GM13976 (cell line): ENCODE data around the gene ANLN.
"Not testable (repeated sequence)": the region's sequence is repeated elsewhere in the genome, so short reads cannot be mapped to it uniquely, and the experiment has no call there.

Source experiments
- DNase-seq: peaks from one replicate; pipeline ENCODE4 v3.0.0; 2012; ENCODE audit warnings: low spot score
- CTCF ChIP-seq: IDR thresholded peaks from 2 replicates; pipeline ENCODE4 v1.5.1; 2012; ENCODE audit warnings: borderline replicate concordance, mild to moderate bottlenecking; ENCODE audit not compliant: insufficient read depth; ENCODE audit errors: extremely low read depth, missing control alignments, control extremely low read depth
- in situ Hi-C: fragments of 300-500 bp; cut with MboI; formaldehyde crosslinking; loops from one replicate; pipeline ENCODE4 v1.12.0; 2022; ENCODE audit warnings: low sequenced_read_pairs, mixed read lengths, inconsistent platforms; ENCODE audit not compliant: unreplicated experiment

Gene ANLN

GRCh38 chr7:36456548-36456947, 66.9 kb downstream of the ANLN start:
- no peak for DNase-seq
- no peak for TF ChIP-seq CTCF
- in situ Hi-C loops: no loop called here

- in situ Hi-C loops: no loop called here
- no peak for TF ChIP-seq CTCF
- DNase-seq: no peak
Observed at GRCh38 chr7:36459236-36459960, 69.7 kb downstream of the ANLN start.

- in situ Hi-C loops: no loop called here
- no peak for DNase-seq
- TF ChIP-seq CTCF: no peak
Observed at GRCh38 chr7:36460811-36461429, 71.3 kb downstream of the ANLN start.

- TF ChIP-seq CTCF: no peak
- in situ Hi-C loops: no loop called here
- no peak for DNase-seq
Observed at GRCh38 chr7:36462551-36463137, 73.0 kb downstream of the ANLN start.

- in situ Hi-C loops: no loop called here
- TF ChIP-seq CTCF: no peak
- no peak for DNase-seq
Observed at GRCh38 chr7:36464271-36464670, 74.6 kb downstream of the ANLN start.

GRCh38 chr7:36466001-36466400, 76.3 kb downstream of the ANLN start:
- DNase-seq, in situ Hi-C loops: not testable (repeated sequence)
